ENCODE data around the gene STK32B.

DNA sequence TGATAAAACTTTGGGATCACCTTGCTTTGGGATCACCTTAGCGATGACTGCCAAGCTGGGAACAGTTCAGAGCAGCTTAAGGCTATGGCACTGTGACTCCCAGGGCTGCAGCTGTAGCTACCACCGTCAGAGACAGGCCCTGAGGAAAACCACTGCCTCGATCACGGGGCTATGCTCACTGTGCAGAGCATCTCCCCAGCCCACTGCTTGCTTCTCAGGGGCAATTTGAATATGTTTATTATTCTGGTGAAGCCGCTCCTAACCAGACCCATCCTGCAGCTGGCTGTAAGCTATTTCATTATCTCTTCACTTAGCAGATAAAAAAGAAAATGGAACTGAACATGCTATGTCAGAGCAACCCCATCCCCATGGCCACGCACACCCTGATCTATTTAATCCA is 328.6 kb downstream of the STK32B start:
- no peak for TF ChIP-seq EZH2 (IDR thresholded peaks at IDR 0.05; ENCODE audit: borderline replicate concordance, low read depth, low read length, poor library complexity, severe bottlenecking)
- TF ChIP-seq, protein P1, sequence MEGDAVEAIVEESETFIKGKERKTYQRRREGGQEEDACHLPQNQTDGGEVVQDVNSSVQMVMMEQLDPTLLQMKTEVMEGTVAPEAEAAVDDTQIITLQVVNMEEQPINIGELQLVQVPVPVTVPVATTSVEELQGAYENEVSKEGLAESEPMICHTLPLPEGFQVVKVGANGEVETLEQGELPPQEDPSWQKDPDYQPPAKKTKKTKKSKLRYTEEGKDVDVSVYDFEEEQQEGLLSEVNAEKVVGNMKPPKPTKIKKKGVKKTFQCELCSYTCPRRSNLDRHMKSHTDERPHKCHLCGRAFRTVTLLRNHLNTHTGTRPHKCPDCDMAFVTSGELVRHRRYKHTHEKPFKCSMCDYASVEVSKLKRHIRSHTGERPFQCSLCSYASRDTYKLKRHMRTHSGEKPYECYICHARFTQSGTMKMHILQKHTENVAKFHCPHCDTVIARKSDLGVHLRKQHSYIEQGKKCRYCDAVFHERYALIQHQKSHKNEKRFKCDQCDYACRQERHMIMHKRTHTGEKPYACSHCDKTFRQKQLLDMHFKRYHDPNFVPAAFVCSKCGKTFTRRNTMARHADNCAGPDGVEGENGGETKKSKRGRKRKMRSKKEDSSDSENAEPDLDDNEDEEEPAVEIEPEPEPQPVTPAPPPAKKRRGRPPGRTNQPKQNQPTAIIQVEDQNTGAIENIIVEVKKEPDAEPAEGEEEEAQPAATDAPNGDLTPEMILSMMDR (conservative IDR thresholded peaks at IDR 0.05; ENCODE audit: low read depth, low read length): no peak

Data from A673 (cell line).